HG03378 (cell line): ENCODE data around the gene TSKU.
"Not testable (repeated sequence)": the region's sequence is repeated elsewhere in the genome, so short reads cannot be mapped to it uniquely, and the experiment has no call there.

Source experiments
- ATAC-seq: cut with Tn5 transposase; IDR thresholded peaks from one replicate; pipeline ENCODE4 v1.9.1; 2021; ENCODE audit warnings: mild to moderate bottlenecking, moderate library complexity; ENCODE audit not compliant: unreplicated experiment

Gene TSKU

DNA sequence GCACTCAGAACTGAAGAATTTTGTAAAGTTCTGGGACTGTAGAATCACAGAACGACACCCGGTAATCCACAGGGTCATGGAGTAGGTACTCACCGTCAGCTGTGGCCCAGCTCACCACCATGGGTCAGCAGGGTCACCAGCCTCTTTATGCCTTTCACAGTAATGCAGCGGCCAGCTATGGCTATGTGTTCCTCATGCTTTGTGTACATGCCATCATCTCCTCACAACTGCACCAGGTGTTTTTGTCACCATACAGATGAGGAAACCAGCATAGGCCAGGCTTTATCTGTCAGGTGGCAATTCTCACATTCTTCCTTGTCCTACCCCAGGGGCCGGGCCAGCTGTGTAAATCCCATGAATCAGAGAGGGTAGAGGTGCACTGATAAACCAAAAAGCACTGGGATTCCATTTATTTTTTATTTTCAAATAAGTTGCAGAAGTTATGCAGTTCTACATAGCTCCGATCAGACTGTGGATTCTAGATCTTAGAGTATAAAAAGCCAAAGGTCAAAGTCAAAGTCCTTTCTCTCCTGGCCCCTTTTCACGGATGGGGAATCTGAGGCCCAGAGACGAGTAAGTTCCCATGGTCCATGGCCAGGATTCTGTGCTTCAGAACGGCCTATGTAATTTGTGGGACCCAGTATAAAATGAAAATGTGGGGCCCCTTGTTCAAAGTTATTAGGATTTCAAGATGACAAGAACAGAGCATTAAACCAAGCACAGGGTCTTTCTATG lies 17.5 kb downstream of the TSKU start:
- ATAC-seq, result no peak

DNA sequence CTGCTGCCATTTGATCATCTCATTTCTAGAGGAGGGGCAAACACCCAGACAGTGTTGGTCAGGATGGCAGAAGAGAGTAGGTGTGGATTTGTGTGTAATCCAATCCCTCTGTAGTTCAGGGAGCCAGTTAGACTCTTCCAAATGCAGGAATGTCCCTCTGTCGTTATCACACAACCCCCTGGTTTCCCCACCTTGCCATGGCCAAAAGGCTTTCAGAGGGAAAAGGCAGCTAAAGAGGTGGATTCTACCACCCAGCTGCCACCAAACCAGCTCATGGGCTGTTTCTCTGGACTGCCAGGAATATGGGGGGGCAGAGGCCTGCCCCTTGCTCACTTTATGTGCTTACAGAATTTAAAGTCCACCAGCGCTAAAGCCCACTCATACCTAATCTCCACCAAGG lies 18.1 kb downstream of the TSKU start:
- ATAC-seq, result no peak

DNA sequence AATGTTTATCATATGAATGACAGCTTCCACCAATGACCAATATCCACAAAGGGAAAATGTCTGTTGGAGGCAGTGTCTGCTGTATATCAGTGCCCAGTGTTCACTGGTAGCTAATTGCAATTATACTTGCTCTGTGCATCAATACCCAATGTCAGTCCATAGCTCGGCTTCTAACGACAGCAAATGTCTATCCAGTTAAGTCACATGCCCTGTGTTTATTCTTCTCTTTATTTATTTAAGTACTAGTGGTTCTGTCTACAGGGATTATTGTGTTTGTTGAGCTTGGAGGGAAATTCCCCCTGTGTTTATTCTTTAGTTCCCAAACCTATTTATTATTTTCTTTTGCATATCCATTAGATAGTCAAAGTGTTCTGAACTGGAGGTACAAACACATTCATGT lies 18.6 kb downstream of the TSKU start:
- ATAC-seq, result no peak

DNA sequence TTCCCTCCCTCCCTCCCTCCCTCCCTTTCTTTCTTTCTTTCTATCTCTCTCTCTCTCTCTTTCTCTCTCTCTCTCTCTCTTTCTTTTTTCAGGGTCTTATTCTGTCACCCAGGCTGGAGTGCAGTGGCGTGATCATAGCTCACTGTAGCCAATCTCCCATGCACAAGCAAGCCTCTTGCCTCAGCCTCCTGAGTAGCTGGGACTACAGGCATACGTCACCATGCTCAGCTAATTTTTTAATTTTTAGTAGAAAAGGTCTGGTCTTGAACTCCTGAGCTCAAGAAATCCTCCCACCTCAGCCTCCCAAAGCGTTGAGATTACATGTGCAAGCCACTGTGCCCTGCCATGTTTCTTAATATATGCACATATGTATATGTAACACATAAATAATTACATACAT lies 19.0 kb downstream of the TSKU start:
- ATAC-seq, result no peak

DNA sequence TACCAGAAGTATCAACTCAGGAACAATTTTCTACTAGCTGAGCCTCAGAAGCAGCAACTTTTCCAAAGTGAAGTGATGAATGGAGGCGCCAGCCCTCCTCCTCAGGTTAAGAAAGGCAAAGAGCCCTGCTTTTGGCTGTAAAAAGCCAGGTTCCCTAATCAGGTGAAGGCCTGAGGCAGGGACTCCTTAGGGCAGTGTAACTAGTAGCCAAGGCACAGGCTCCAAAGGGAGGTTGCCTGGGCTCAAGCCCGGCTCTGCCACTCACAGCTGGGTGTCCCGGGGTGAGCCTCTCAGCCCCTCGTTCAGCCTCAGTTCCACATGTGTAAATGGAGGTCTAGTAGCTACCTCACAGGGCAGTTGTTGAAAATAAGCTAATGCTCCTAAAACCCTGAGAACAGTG lies 19.5 kb downstream of the TSKU start:
- no peak for ATAC-seq

DNA sequence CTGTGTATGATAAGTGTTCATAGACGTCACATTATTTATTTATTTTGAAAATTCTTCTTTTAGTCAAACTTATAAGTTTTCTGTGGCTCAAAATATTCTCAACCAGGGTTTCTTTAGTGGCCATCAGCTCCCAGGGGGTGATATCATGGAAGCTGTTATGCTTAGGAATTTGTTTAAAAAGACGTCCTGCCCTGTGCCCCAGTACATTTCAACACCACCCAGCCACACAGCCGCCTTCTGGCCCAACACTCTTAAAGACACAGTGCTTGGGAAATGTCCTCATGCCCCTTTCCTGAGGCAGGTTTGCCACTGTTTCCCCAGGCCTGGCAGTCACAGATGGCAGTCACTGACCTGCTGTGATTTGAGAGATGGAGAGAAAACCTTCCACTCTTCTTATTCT lies 19.9 kb downstream of the TSKU start:
- no peak for ATAC-seq

DNA sequence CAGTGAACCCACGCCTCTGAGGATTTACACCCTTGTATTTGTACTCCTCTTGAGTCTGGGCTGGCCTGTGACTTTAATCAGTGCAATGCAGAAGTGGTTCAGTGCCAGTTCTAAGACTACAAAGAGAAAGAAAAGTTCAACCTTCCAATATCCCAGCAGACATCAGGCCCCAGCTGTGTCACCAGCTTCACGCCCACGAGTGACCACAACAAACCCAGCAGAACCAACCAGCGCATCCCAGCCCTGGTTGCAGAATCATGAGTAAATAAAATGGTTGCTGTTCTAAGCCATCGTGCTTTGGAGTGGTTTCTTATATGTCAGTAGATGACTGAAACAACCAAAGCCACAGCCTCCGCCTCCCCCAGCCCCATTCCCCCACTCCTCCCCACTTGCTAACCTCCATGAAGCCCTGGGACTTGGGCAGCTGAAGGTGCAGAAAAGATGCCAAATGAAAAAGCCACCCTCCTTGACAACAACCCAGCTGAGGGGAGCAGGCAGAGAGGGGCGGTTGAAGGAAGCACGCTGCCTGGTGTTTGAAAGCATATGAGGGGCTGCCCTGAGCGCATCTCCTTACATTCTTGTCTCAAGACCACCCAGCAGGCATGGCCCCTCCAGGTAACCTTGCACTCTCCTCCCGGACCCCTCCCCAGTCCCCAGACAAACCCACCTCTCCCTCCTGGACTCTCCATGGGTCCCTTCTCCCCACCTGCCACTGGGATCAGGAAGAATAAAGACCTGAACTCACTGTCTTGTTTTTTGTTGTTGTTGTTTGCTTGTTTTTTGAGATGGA lies 20.9 kb downstream of the TSKU start:
- ATAC-seq, result no peak

DNA sequence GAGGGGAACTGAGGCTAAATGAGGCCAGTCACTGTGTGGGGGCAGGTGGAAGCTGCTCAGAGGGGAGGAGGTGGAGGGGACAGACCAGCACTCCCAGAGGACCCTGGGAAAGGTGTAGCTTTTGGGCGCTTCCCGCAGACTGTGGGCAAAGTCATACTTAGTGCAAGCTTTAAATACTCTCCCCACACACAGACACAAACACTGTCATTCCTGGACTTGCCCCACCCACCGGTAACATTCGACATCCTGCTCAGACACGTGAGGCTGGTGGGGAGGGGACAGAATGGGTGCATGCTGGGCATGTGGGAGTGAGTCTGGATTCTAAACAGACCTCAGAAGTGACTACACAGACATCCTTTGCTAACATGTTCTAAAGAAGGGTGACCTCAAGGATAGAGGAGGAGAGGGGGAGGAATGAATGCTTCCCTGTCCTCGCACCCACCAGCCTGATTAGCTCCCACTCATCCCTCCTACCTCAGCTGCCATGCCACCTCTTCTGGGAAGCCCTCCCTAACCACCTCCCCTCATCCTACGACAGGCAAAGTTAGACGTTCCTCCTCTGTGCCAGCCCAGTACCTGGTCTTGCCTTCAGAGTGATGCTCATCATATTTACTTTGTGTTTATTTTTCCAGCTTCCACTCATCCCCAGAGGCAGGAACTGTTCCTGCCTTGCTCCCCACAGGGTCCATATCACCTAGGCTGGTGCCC lies 22.2 kb downstream of the TSKU start:
- no peak for ATAC-seq

DNA sequence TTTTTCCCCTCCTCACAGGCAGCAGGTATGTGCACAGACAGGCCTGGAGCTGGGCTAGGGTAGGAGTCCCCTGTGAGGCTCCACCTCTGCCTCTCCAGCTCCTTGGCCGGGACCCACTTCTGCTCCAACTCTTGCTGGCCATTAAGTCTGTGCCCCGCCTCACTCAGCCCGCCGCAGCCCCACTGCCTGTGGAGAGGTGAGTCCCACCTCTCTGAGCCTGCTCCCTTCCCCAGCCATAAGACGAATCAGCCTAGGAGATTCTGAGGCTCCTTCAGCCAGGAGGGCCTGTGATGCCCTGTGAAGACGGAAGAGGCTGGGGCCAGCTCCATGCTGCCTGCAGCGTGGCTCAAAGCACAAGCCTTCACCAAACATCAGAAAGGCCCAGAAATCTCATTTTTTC lies 23.0 kb downstream of the TSKU start:
- no peak for ATAC-seq

DNA sequence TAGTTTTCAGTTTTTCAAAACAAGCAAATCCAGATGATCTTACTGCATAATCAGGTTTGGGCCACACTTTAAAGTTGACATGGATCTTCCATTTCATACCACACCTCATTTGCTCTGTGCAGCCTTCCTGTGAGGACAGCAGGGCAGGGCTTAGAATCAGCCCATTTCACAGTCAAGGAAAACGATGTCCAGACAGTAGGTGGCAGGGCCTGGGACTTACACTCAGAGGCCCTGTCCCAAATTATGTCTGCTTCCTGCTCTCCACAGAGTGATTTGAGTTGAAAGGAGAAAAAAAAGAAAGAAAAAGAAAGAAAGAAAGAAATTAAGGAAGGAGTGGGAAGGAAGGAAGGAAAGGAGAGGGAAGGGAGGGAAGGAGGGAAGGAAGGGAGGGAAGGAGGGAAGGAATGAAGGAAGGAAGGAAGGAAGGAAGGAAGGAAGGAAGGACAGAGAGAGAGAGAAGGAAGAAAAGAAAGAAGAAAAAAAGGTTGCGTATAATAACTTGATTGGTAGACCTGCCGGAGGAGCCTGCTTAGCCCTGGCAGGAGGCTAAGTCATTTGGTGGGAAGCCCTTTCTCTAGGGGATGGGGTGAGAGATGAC lies 23.6 kb downstream of the TSKU start:
- no peak for ATAC-seq

DNA sequence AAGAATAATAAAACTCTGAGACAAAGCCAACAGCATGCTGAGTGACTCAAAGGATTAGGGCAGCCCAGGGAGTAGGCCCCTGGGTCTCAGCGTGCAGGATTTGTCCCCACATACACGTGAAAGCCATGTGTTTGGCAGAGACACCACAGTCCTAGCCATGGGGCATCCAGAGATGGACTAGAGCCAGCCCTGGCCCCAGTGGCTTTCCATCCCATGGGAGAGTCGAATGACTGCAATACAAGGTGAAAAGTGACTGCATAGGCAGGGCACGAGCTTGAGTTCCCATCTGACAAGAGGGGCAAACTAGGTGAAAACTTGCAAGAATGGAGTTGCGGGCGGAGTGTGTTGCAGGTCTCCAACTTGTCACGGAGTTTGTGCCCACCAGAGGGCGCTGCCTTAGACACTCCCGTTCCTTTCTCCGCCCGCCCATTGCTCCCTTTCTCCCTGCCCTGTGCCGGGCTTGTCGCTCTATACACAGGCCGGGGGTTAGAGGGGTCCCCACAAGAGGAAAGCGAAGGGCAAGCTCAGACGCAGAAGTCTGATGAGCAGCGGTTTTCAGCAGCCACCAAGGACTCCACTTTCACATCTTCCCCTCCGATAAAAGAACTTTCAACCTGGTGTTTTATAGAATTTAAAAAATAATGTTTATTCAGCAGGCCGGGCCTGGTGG lies 24.2 kb downstream of the TSKU start:
- ATAC-seq, result no peak

DNA sequence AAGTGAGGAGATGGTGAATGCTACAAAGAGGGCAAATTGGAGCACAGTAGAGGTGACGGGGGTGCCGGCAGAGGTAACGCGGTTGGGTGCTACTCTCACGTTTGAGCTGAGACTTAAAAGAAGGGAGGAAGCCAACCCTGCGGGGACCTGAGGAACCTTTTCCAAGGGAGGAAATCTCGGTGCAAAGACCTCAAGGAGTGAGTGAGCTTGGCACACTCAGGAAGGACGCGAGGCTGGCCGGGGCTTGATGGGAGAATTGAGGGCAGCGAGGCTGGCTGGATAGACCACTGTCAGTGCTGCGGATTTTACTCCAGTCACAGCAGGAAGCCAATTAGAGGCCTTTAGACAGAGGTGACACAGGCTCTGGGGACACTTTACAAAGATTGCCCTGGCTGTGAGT lies 25.0 kb downstream of the TSKU start:
- no peak for ATAC-seq

DNA sequence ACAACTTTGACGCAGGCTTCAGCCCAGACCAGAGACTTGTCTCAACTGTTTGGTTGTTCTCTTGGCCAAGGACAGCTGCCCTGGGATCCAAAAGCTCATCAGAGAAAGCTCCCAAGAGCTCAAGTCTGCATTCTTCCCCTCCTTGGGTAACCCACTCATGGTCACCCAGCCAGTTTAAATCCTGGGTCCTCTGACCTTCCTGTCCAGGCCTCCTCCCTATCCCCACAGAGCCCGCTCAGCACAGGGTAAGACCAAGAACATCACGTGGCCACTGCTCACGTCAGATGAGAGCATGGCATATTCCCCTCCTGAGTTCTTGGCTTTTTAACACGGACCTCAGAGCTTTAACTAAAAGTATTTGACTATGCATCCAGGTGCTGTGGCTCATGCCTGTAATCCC lies 25.8 kb downstream of the TSKU start:
- no peak for ATAC-seq

DNA sequence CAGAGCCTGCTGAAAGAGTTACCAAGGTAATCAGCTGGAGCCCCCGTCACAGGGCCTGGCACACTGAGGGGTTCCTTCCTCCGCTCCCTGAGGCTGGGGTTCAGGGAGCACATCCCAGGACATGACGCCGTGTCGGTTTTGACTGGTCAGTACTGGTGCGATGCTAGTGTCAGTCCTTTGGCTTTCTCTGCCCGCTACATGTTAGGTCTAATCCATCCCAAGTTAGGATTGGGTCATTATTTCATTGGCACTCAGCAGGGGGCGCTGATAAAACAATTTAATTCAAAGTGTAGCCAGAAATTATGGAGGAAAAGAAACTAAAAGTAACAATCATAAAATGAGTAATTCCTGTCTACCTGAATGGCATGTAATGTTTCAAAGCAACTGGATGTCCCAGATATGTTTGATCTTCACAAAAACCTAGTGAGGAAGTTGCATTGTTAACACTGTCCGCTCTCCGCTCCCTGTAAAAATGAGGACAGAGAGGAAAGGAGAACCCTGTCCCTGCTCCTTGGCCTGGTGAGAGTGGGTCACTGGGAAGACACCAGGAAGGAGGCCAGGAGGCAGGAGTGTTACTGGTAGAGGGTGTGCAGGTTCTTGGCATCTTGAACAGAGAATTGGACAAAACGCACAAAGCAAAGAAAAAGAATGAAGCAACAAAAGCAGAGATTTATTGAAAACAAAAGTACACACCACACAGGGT lies 27.1 kb downstream of the TSKU start:
- ATAC-seq, result no peak

DNA sequence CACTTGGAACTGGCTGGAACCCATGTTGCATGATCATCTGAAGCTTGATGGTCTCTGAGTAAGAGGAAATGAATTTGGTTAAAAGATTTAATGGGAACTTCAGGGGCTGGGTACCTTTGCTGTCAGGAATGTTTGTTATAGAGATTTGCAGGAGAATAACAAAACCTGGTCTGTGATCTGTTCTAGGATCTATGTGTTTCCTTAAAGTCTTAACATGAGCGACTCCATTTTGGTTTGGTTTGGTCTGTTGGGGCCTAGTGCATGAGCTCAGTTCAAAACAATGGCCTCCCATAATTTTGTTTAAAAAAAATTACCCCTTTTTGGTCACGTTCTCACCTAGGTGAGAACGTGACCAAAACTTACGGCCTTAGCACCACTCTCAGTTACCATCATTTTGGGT lies 28.1 kb downstream of the TSKU start:
- ATAC-seq, result no peak

DNA sequence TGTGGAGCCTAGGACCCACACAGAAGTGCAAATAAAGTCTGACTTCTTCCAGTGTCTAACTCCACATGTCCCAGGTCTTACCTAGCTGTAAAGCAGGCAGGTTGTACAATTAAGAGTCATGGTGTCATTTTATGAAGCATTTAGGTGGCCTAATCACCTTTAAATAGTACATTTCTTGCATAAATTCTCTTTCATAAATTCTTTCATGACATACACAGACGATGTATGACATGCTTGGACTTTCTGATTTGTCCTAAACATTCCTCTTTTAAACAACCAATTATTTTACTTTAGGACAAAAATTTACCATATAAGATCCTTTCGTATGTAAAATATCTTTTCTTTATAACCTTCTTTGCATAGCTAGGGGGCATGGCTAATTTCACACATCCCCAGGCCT lies 31.3 kb downstream of the TSKU start:
- no peak for ATAC-seq

DNA sequence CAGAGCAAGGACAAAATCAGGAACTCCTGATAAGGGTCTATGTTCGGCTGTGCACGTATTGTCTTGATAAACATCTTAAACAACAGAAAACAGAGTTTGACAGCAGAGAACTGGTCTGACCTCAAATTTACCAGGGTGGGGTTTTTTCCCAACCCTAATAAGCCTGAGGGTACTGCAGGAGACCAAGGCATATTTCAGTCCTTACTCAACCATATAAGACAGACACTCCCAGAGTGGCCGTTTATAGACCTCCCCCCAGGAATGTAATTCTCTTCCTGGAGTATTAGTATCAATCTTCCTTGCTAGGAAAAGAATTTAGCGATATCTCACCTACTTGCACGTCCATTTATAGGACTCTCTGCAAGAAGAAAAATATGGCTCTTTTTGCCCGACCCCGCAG lies 32.5 kb downstream of the TSKU start:
- not testable (repeated sequence) for ATAC-seq

DNA sequence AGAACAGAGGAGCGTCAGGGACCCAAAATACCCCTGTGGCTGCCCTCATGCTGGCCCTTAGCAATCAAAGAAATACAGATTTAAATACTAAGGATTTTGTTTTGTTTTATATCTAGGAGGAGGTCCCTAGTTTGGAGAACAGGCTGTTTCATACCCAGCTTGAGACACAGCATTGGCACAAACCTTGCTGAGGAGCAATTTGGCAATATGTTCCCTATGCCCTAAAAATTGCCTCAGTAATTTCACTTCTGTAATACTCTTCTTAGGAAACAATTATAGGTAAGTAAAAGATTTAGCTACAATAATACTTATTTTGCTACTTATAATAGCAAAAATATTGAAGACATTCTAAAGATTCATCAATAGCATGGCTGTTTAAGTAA lies 37.0 kb downstream of the TSKU start:
- ATAC-seq, result no peak

DNA sequence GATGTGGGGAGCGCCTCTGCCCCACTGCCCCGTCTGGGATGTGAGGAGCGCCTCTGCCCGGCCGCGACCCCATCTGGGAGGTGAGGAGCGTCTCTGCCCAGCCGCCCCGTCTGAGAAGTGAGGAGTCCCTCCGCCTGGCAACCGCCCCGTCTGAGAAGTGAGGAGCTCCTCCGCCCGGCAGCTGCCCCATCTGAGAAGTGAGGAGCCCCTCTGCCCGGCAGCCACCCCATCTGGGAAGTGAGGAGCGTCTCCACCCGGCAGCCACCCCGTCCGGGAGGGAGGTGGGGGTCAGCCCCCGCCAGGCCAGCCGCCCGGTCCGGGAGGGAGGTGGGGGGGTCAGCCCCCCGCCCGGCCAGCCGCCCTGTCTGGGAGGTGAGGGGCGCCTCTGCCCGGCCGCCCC lies 38.2 kb downstream of the TSKU start:
- ATAC-seq, result not testable (repeated sequence)

DNA sequence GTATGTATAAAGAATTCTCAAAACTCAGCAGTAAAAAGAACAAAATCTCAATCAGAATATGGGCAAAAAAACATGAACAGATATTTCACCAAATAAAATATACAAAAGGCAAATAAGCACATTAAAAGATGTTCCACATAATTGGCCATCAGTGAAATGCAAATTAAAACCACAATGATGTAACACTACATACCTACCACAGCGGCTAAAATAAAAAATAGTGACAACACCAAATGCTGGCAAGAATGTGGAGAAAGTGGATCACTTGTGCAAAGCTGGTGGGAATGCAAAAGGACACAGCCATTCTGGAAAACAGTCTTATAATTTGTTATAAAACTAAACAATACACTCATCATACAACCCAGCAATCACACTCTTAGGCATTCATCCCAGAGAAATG lies 39.2 kb downstream of the TSKU start:
- ATAC-seq, result no peak
